Right cardiac atrium (tissue), 5 donors: ENCODE data around the gene ARL4D. TPM values are rescaled to one million over a fixed set of nuclear protein-coding genes. Genes with fewer than 3 reads are reported as not detected.
A peak's percentile ranks its signal among the peaks of the same experiment; 100 is the strongest.

ENCODE experiments used
- ATAC-seq, 2 donors: fragments of 200-7000 bp; cut with Tn5 transposase; one replicate each; pipeline versions ENCODE4 v1.8.0 to v1.9.1; 2020; ENCODE audit warnings: moderate library complexity in 2 of 2, mild to moderate bottlenecking in 1 of 2
- DNase-seq, 3 donors: peaks; one replicate each; pipeline ENCODE4 v3.0.0-alpha.2; 2020
- H3K27ac ChIP-seq: one replicate; pipeline ENCODE4 v1.5.1; 2013; ENCODE audit warnings: mild to moderate bottlenecking, low read length, control low read depth, moderate library complexity
- H3K27me3 ChIP-seq: one replicate; pipeline ENCODE4 v1.6.1; 2013; ENCODE audit not compliant: control insufficient read depth, insufficient read depth
- H3K4me1 ChIP-seq: one replicate; pipeline ENCODE4 v1.6.1; 2013; ENCODE audit warnings: low read length; ENCODE audit not compliant: control insufficient read depth, insufficient read depth
- H3K4me3 ChIP-seq: one replicate; pipeline ENCODE4 v1.5.1; 2013; ENCODE audit warnings: low read length, control low read depth
- H3K9me3 ChIP-seq: one replicate; pipeline ENCODE4 v1.6.1; 2013; ENCODE audit warnings: low read length; ENCODE audit not compliant: control insufficient read depth
- WGBS: extraction: QIAGEN DNeasy Blood & Tissue Kit; methylation state at CpG from one replicate; pipeline ENCODE4 v1.1.7; 2013; 5-methylcytosine and 5-hydroxymethylcytosine counted together
- intact Hi-C, 4 donors: fragments of 100-400 bp; cut with DNase I; formaldehyde crosslinking; loops; one replicate each; pipeline versions ENCODE4 v1.11.0 to v1.14.0; 2022 to 2023
- long read RNA-seq, 4 donors: library from polyadenylated mRNA; unstranded; transcript quantifications; one replicate each; pipeline ENCODE4 v2.0.0, GENCODE V29; 2020 to 2021
- polyA plus RNA-seq: library from polyadenylated mRNA; stranded (reverse); fragments of 200-250 nt; gene quantifications from one replicate; pipeline ENCODE4 v1.2.3, GENCODE V29; 2013
- total RNA-seq, 4 donors: library from RNA; stranded (reverse); fragmentation: NEBNext Ultra II Directional; extraction: Animal tissue kit (Norgen Biotek cat#: 25700); gene quantifications; one replicate each; pipeline ENCODE4 v1.2.1, GENCODE V29; 2021
- donor health status: healthy with polysubstance abuse.
- donor health status: DM: no; HTN: yes; CAD: no.
- donor health status: DM: no; HTN: no; CAD: no.
- donor health status: DM: no; HTN: yes; CAD: no; lungs with severe emphysema.
- donor health status: DM: yes; HTN: yes; CAD: no.

The ARL4D gene
- total RNA-seq = 10 to 100 TPM; 10.8 to 24.5 (median 18.0) TPM
- 13.0 TPM for polyA plus RNA-seq
- long read RNA-seq, donor 1, transcript ARL4D-201 (2 exons, 1,612 nt) = major isoform, 35 of 36 reads
- long read RNA-seq, donor 1, partial matches to known transcripts = 1 of 36 reads
- long read RNA-seq, donor 1, other reads (novel, unspliced or antisense) = 0 of 36 reads
- long read RNA-seq, donor 2, transcript ARL4D-201 (2 exons, 1,612 nt) = major isoform, 21 of 29 reads
- long read RNA-seq, donor 2, partial matches to known transcripts = 0 of 29 reads
- long read RNA-seq, donor 2, other reads (novel, unspliced or antisense) = 8 of 29 reads
- long read RNA-seq, donor 3, transcript ARL4D-201 (2 exons, 1,612 nt) = major isoform, 77 of 82 reads
- long read RNA-seq, donor 3, partial matches to known transcripts = 5 of 82 reads
- long read RNA-seq, donor 3, other reads (novel, unspliced or antisense) = 0 of 82 reads
- long read RNA-seq, donor 4, transcript ARL4D-201 (2 exons, 1,612 nt) = major isoform, 15 of 15 reads
- long read RNA-seq, donor 4, partial matches to known transcripts = 0 of 15 reads
- long read RNA-seq, donor 4, other reads (novel, unspliced or antisense) = 0 of 15 reads

DNA sequence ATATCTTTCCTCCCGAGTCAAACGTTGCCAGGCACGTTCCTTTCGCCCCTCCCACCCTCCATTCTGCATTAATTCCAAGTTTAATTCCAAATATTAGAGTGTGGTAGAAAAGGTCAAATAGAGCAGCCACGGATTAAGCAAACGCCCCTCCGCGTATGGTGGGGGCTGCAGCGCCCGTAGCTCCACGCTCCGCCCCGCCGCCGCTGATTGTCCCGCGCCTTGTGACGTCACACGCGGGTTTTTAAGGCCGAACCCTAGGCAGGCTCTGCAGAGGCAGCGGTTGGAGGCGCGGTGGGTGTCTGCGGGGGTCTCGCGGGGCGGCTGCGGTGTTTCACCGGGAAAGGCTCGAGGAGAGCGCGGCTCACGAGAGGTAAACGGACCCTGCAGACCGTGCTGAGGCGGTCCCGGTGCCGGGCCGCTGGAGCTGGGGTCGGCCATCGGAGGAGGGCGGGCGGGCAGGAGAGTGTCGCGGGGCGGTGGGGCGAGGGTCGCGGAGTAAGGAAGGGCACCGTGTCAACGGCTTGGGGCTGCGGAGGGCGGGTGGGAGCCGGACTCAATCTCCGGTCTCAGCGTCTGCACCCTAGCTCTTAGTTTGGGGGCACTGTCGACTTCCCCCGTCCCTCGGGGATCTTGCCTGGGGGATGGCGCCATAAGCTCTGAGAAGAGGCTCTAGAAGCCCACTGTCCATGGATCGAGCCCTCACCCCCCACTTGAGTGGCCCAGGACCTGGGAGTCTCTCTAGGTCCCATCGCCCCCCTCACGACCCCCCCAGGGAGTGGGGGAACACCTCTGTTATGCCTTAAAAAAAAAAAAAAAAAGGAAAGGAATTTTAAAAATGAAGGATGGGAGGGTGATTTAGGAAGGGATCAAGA, at the start of gene ARL4D:
Gene ARL4D, plus strand, starts transcription at position 270 of the 872 bp plus-strand sequence. CDS start 740 bp downstream, outside the sequence.
- DNase-seq = peak; percentile 94 to 99 (median 97)
- Histone ChIP-seq H3K4me3 (peak within 1 kb of the TSS; percentile 82), H3K4me1 (peaks cover 4% of the 10 kb centered on the region), H3K27ac (peak within 1 kb of the TSS; percentile 93), H3K9me3 (no peaks in the 10 kb centered on the region), H3K27me3 (no peaks in the 10 kb centered on the region)
- peak; percentile 92 to 94 for ATAC-seq
- under 1% methylated on average over 64 of the region's 64 CpGs for whole genome bisulfite sequencing
- intact Hi-C loops = no loop called here

GRCh38 chr17:43349142-43349541, 49.7 kb upstream of the ARL4D start:
- 98% methylated on average over 2 of the region's 2 CpGs for WGBS
- H3K27me3 ChIP-seq = no peaks in the 10 kb centered on the region
- DNase-seq = no peak
- ATAC-seq = no peak
- H3K4me3 ChIP-seq = no peak overlapping the region
- no peaks in the 10 kb centered on the region for H3K4me1 ChIP-seq
- H3K9me3 ChIP-seq = peaks cover 14% of the 10 kb centered on the region
- intact Hi-C loops = no loop called here
- H3K27ac ChIP-seq = no peak overlapping the region

- 86% methylated on average over 9 of the region's 9 CpGs for WGBS
- Histone ChIP-seq H3K9me3 (peaks cover 14% of the 10 kb centered on the region), H3K4me3 (no peak overlapping the region), H3K27ac (no peak overlapping the region), H3K4me1 (no peaks in the 10 kb centered on the region), H3K27me3 (no peaks in the 10 kb centered on the region)
- intact Hi-C loops = no loop called here
- ATAC-seq (no peak), DNase-seq (no peak)
Observed at GRCh38 chr17:43350888-43351361, 47.9 kb upstream of the ARL4D start.

GRCh38 chr17:43351691-43352090, 47.1 kb upstream of the ARL4D start:
- H3K9me3 ChIP-seq = peaks cover 14% of the 10 kb centered on the region
- ATAC-seq (no peak), DNase-seq (no peak)
- no peak overlapping the region for H3K27ac ChIP-seq
- WGBS = 79% methylated on average over 8 of the region's 8 CpGs
- H3K4me3 ChIP-seq = no peak overlapping the region
- no peaks in the 10 kb centered on the region for H3K4me1 ChIP-seq
- H3K27me3 ChIP-seq = no peaks in the 10 kb centered on the region
- intact Hi-C loops = no loop called here

- H3K27me3 ChIP-seq = no peaks in the 10 kb centered on the region
- DNase-seq = no peak
- intact Hi-C loops = no loop called here
- ATAC-seq = no peak
- H3K4me3 ChIP-seq = no peak overlapping the region
- H3K27ac ChIP-seq = no peak overlapping the region
- WGBS = 41% methylated on average over 10 of the region's 10 CpGs
- no peaks in the 10 kb centered on the region for H3K4me1 ChIP-seq
- H3K9me3 ChIP-seq = peaks cover 11% of the 10 kb centered on the region
Observed at GRCh38 chr17:43352579-43353331, 46.0 kb upstream of the ARL4D start.

GRCh38 chr17:43353393-43353792, 45.4 kb upstream of the ARL4D start:
- no peaks in the 10 kb centered on the region for H3K4me1 ChIP-seq
- no peak overlapping the region for H3K27ac ChIP-seq

DNA sequence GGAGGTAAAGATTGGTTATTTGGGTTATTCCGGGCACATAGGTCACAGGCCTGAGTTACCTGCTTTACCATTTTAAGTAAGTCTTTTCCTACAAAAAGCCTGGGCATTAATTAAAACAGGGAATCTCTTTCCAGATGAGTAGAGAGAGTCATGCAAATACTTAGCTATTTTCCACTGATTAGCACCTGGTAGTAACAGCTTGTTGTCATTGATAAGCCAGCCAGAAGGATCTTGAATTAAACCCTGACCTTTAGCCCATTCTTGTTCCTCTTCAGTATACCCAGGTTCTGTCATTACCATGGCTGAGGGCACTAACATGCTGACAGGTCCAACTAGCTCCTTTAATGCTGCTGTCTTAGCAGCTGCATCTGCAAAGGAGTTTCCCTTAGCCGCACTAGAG, 44.4 kb upstream of the ARL4D start:
- H3K4me1 ChIP-seq = no peaks in the 10 kb centered on the region

More at GRCh38 chr17:43353393-43353792, 45.4 kb upstream of the ARL4D start:
- intact Hi-C loops = no loop called here
- Histone ChIP-seq H3K27me3 (no peaks in the 10 kb centered on the region), H3K4me3 (no peak overlapping the region), H3K9me3 (peaks cover 8% of the 10 kb centered on the region)
- DNase-seq (no peak), ATAC-seq (no peak)
- 38% methylated on average over 4 of the region's 4 CpGs for WGBS

DNA sequence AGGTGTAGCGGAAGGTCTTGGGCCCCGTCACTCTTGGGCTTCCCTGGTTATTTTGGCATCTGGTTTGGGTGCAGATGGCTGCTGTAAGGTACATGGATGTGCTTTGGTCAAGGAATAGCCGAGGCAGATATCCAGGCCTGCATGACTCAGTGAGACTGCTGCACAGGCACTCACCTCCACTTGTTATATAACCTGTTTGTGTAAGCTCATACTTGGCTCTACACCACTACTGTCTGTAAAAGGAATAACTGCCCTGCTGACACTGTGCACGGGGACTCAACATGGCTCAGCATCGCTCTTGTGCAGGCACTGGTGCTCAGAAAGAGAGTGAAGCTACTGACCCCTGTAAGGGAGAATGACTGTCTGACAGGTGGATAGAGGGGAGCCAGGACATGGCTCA, 42.3 kb upstream of the ARL4D start:
- ATAC-seq = no peak
- H3K4me1 ChIP-seq = no peaks in the 10 kb centered on the region
- H3K9me3 ChIP-seq = no peaks in the 10 kb centered on the region

More for the DNA sequence above, 44.4 kb upstream of the ARL4D start:
- H3K9me3 ChIP-seq = peaks cover 2% of the 10 kb centered on the region
- no peak for DNase-seq
- no peak overlapping the region for H3K27ac ChIP-seq
- no peak for ATAC-seq
- intact Hi-C loops = no loop called here
- no peak overlapping the region for H3K4me3 ChIP-seq
- WGBS = 93% methylated on average over 2 of the region's 2 CpGs
- no peaks in the 10 kb centered on the region for H3K27me3 ChIP-seq

GRCh38 chr17:43356999-43357398, 41.8 kb upstream of the ARL4D start:
- Histone ChIP-seq H3K27ac (no peak overlapping the region), H3K4me3 (no peak overlapping the region), H3K9me3 (no peaks in the 10 kb centered on the region), H3K27me3 (no peaks in the 10 kb centered on the region), H3K4me1 (no peaks in the 10 kb centered on the region)
- DNase-seq (no peak), ATAC-seq (no peak)
- intact Hi-C loops = no loop called here
- WGBS = 77% methylated on average over 4 of the region's 4 CpGs

More for the DNA sequence above, 42.3 kb upstream of the ARL4D start:
- intact Hi-C loops = no loop called here
- Histone ChIP-seq H3K27ac (no peak overlapping the region), H3K27me3 (no peaks in the 10 kb centered on the region), H3K4me3 (no peak overlapping the region)
- WGBS = 92% methylated on average over 5 of the region's 5 CpGs
- DNase-seq = no peak

DNA sequence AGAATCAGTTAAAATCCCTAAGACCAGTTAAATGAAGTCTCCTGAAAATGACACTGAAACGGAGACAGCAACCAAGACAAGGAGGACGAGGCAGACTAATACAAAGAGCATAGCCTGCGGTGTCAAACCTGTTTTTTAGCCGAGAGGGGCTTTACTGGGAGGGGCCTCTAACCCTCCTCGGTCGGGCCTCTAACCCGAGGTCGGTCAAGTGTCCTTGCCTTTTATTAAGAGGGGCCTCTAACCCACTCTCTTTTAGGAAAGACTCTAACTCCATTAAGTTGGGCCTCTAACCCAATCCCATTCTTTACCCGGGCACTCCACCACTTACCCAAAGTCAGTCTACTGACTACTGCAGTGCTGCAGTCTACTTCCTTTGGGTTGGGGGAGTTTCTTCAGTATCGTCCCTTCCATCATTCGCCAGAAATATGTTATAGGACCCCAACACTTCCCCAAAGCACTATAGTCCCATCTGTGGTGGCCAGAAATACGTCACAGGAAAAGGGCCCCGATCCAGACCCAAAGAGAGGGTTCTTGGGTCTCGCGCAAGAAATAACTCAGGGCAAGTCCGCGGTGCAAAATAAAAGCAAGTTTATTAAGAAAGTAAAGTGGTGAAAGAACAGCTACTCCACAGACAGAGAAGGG, 39.2 kb upstream of the ARL4D start:
- Histone ChIP-seq H3K4me3 (peak overlapping the region; percentile 82), H3K4me1 (no peaks in the 10 kb centered on the region), H3K27ac (peak overlapping the region; percentile 99), H3K9me3 (no peaks in the 10 kb centered on the region), H3K27me3 (no peaks in the 10 kb centered on the region)
- 70% methylated on average over 17 of the region's 17 CpGs for WGBS
- no peak for DNase-seq
- no peak for ATAC-seq
- intact Hi-C loops = no loop called here
